Smooth muscle cell (in vitro differentiated cells): ENCODE data around the gene CDC37. TPM values are rescaled to one million over a fixed set of nuclear protein-coding genes. Genes with fewer than 3 reads are reported as not detected.

Source experiments
- DNase-seq: peaks from one replicate; lab custom pipeline; 2025; ENCODE audit not compliant: unreplicated experiment; lab: John Stamatoyannopoulos, UW
- H2AFZ ChIP-seq: fragments of 200-600 bp; sonication (generic); 2 replicates; pipeline ENCODE4 v1.6.0; 2016; ENCODE audit warnings: antibody characterized with exemption, low read depth, mild to moderate bottlenecking
- H3F3A ChIP-seq: fragments of 200-600 bp; sonication (generic); 2 replicates; pipeline ENCODE4 v1.6.0; 2017; ENCODE audit warnings: antibody characterized with exemption, low read depth
- H3K27ac ChIP-seq: fragments of 200-600 bp; sonication (generic); 2 replicates; pipeline ENCODE4 v1.5.1; 2016; ENCODE audit warnings: low read depth, mild to moderate bottlenecking
- H3K27me3 ChIP-seq: fragments of 200-600 bp; sonication (generic); 2 replicates; pipeline ENCODE4 v1.6.1; 2016; ENCODE audit warnings: low read depth, mild to moderate bottlenecking
- H3K36me3 ChIP-seq: fragments of 200-600 bp; sonication (generic); 2 replicates; pipeline ENCODE4 v1.5.1; 2016; ENCODE audit warnings: low read depth
- H3K4me1 ChIP-seq: fragments of 200-600 bp; sonication (generic); 2 replicates; pipeline ENCODE4 v1.5.1; 2016; ENCODE audit warnings: low read depth
- H3K4me2 ChIP-seq: fragments of 200-600 bp; sonication (generic); 2 replicates; pipeline ENCODE4 v1.6.0; 2016; ENCODE audit warnings: mild to moderate bottlenecking
- H3K4me3 ChIP-seq: fragments of 200-600 bp; sonication (generic); 2 replicates; pipeline ENCODE4 v1.5.1; 2016; ENCODE audit warnings: mild to moderate bottlenecking
- H3K79me2 ChIP-seq: fragments of 200-600 bp; sonication (generic); 2 replicates; pipeline ENCODE4 v1.6.0; 2016; ENCODE audit warnings: low read depth, mild to moderate bottlenecking
- H3K9ac ChIP-seq: fragments of 200-600 bp; sonication (generic); 2 replicates; pipeline ENCODE4 v1.6.0; 2016; ENCODE audit warnings: low read depth
- H3K9me3 ChIP-seq: fragments of 200-600 bp; sonication (generic); replicated peaks from 2 replicates; pipeline ENCODE4 v1.5.1; 2016; ENCODE audit warnings: low read depth
- H4K20me1 ChIP-seq: fragments of 200-600 bp; sonication (generic); 2 replicates; pipeline ENCODE4 v1.6.0; 2016; ENCODE audit warnings: low read depth
- WGBS: methylation state at CpG from one replicate; pipeline ENCODE4 v1.1.7; 2016; ENCODE audit warnings: low lambda C conversion rate; 5-methylcytosine and 5-hydroxymethylcytosine counted together
- polyA plus RNA-seq: library from polyadenylated mRNA; unstranded; fragments of >200 nt; fragmentation: Nextera tagmentation; extraction: Ambion mirVana; gene quantifications from 2 replicates; pipeline ENCODE4 v1.2.1, GENCODE V29; 2016
- total RNA-seq: library from RNA; depleted of rRNA; stranded (reverse); fragments of >200 nt; gene quantifications from 2 replicates; pipeline ENCODE4 v1.2.3, GENCODE V29; 2014
- TF ChIP-seq, protein P1 (sequence below): fragments of 200-600 bp; sonication (generic); IDR thresholded peaks from 2 replicates; pipeline ENCODE4 v1.5.1; 2017; ENCODE audit warnings: borderline replicate concordance, mild to moderate bottlenecking, antibody characterized with exemption; ENCODE audit not compliant: insufficient read depth, poor library complexity, severe bottlenecking

The CDC37 gene
- 98.4 and 103 TPM in 2 replicates for total RNA-seq
- polyA plus RNA-seq: 186 and 198 TPM in 2 replicates

DNA sequence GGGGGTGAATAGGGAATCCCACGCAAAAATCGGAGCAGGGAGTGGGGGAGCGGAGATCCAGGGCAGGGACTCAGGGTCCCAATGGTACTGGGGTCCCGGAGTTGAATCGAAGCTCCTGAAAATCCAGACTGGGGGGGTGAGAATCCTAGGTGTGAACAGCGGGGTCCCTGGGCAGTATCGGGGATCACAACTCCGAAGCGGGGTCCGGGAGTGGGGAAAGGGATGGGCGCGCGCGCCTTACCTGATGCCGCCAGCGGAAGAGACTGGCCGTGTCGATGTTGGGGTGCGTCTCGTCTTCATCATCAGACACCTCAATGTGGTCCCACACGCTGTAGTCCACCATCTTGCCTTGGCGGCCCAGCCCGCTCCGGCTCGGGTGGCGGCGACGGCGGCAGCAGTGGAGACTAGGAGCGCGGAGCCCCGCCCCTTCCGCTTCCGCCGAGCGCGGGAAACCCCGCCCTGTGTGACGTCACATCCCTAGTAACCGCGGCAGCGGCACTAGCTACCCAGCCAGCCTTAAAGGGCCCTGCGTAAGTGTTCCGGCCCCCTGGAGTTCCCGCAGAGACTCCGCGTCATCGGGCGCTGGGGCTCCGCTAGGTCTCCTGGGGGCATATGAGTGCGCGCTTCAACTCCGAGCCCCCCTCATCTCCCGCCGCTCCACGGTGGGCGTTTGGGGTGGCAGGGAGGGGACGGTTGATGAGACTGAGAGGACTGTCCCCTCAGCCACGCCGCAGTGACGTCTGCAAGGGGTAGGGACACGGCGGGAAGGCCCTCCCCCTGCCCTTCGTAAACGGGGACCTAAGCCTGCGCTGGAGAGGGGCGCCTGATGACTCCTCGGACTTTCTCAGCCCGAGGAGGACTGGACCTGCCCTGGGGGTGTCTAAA, at the start of gene CDC37:
Gene CDC37 (minus strand): TSS at position 406 of the 885 bp plus-strand sequence. CDS start 63 bp downstream, at position 343.
- TF ChIP-seq, protein P1, sequence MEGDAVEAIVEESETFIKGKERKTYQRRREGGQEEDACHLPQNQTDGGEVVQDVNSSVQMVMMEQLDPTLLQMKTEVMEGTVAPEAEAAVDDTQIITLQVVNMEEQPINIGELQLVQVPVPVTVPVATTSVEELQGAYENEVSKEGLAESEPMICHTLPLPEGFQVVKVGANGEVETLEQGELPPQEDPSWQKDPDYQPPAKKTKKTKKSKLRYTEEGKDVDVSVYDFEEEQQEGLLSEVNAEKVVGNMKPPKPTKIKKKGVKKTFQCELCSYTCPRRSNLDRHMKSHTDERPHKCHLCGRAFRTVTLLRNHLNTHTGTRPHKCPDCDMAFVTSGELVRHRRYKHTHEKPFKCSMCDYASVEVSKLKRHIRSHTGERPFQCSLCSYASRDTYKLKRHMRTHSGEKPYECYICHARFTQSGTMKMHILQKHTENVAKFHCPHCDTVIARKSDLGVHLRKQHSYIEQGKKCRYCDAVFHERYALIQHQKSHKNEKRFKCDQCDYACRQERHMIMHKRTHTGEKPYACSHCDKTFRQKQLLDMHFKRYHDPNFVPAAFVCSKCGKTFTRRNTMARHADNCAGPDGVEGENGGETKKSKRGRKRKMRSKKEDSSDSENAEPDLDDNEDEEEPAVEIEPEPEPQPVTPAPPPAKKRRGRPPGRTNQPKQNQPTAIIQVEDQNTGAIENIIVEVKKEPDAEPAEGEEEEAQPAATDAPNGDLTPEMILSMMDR: no peak
- Histone ChIP-seq H3K79me2 (peaks cover 49% of the 10 kb centered on the region), H3K36me3 (no peaks in the 10 kb centered on the region), H4K20me1 (peaks cover 41% of the 10 kb centered on the region), H3K9me3 (no peaks in the 10 kb centered on the region), H3K27me3 (no peaks in the 10 kb centered on the region), H3K4me1 (peaks cover 12% of the 10 kb centered on the region), H3K4me3 (peak within 1 kb of the TSS; percentile 72), H3K27ac (peak within 1 kb of the TSS; percentile 91), H3K4me2 (peak within 1 kb of the TSS; percentile 99), H3K9ac (peak within 1 kb of the TSS; percentile 95), H3F3A (no peaks in the 10 kb centered on the region), H2AFZ (peak within 1 kb of the TSS; percentile 92)
- DNase-seq: peak; percentile 86
- WGBS: under 1% methylated on average over 68 of the region's 69 CpGs

DNA sequence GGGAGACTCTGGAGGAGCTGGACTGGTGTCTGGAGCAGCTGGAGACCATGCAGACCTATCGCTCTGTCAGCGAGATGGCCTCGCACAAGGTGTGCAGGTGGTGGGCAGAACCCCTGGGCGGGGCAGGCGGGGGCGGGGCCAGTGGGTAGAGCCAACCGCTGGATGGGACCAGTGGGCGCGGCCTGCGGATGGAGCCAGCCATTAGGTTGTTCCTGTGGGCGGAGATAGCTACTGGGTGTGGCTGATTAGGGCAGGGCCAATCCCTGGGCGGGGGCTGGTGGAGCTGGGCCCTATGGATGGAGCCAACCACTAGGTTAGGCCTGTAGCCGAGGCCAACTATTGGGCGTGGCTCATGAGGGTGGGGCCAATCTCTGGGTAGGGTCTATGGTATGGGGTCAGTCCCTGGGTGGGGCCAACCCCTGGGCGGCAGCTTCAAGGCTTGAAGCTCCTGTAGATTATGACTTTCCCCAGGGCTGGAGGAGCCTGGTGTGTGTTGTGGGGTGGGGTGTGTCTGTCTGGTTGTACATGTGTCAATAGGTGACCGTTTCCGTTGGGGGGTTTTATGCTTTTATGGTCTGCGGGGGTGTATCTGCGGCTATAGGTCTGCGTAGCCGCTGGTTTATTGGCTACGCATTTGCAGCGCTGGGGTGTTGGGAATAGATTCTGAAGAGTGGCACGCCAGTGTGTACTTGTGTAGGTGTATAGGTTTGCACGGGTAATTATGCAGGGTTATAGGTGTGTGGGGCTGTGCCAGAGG, 47.7 kb upstream of the CDC37 start:
- no peaks in the 10 kb centered on the region for H3F3A ChIP-seq
- H3K4me2 ChIP-seq: no peak overlapping the region
- no peak overlapping the region for H2AFZ ChIP-seq
- H3K9me3 ChIP-seq: no peaks in the 10 kb centered on the region
- no peak overlapping the region for H3K9ac ChIP-seq
- no peak for DNase-seq
- no peaks in the 10 kb centered on the region for H3K27me3 ChIP-seq
- H3K4me1 ChIP-seq: no peaks in the 10 kb centered on the region
- WGBS: 95% methylated on average over 23 of the region's 25 CpGs
- no peaks in the 10 kb centered on the region for H3K36me3 ChIP-seq
- H3K27ac ChIP-seq: no peak overlapping the region
- TF ChIP-seq, protein P1: no peak
- H3K4me3 ChIP-seq: no peak overlapping the region
- H4K20me1 ChIP-seq: no peaks in the 10 kb centered on the region
- no peaks in the 10 kb centered on the region for H3K79me2 ChIP-seq

DNA sequence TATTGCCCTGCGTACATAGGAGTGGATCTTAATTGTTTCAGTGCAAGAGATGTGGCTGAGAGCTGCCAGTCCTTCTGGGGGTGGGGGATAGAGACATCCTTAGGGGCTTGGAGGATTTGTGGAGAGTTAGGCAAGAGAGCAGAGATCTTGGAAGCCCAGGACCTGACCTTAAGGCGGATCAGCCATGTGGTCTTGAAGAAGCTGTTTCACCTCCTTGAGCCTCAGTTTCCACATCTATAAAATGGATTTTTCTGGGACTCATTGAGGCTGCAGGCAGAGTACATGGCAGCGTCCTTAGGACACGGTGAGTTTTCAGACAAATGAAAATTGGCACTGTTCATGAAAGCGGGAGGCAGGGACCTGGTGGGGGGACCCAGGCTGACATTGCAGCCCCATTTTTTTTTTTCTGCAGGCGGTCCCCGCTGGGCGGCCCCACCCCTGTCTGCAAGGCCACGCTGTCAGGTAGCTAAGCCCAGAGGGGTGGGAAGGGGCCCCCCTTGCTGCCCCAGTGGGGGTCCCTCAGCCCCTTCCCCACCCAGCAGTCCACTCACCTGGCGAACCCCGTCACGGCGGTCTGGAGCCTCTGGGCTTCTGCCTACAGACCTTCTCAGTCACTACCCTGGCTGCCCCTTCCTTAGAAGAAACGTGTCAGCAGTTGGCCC, 47.0 kb upstream of the CDC37 start:
- DNase-seq: no peak
- Histone ChIP-seq H3K27ac (no peak overlapping the region), H3F3A (no peaks in the 10 kb centered on the region), H3K4me3 (no peak overlapping the region), H3K27me3 (no peaks in the 10 kb centered on the region), H2AFZ (no peak overlapping the region), H3K9me3 (no peaks in the 10 kb centered on the region), H4K20me1 (no peaks in the 10 kb centered on the region), H3K79me2 (no peaks in the 10 kb centered on the region), H3K9ac (no peak overlapping the region), H3K4me1 (no peaks in the 10 kb centered on the region), H3K4me2 (no peak overlapping the region), H3K36me3 (no peaks in the 10 kb centered on the region)
- WGBS: 98% methylated on average over 14 of the region's 14 CpGs
- TF ChIP-seq, protein P1: no peak
